ENCODE results near the gene TBCD.

DNA sequence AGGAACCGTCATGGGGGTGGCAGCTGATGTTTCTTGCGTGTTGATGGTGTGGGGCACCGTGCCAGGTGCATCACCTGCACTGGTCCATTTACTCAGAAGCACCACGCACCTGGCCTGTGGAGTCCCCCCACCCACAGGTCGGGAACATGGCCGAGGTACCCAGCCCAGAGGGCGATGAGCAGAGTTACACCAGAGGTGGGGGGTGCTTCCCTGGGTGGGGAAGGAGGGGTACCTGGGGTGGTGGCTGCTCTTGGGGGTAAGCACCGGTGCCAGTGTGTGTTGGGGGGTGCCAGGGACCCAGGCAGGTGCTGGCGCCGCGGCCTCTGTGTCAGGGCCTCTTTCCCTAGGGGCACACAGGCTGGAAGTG lies 92.9 kb downstream of the TBCD start:
- TF ChIP-seq POLR2AphosphoS5 (IDR thresholded peaks at IDR 0.05) (no peak), EP300 (IDR thresholded peaks at IDR 0.05) (no peak)
